ENCODE measurements around the gene ANP32D. TPM values are rescaled to one million over a fixed set of nuclear protein-coding genes. Genes with fewer than 3 reads are reported as not detected.
"Not testable (repeated sequence)": the region's sequence is repeated elsewhere in the genome, so short reads cannot be mapped to it uniquely, and the experiment has no call there.

ANP32D gene
- polyA plus RNA-seq (2013, experiment 1 of 2), result not detected
- not detected for polyA plus RNA-seq (2013, experiment 2 of 2)

- Histone ChIP-seq H3K18ac (ENCODE audit: low read depth in 1 of 2, low read length in 2 of 2) (no peak within 1 kb of the TSS), H3K36me3 (ENCODE audit: control insufficient read depth in 1 of 2, insufficient read depth in 2 of 2, low read depth in 1 of 2, low read length in 2 of 2) (no peaks in the 10 kb centered on the region), H2BK5ac (ENCODE audit: low read depth, low read length, poor library complexity, severe bottlenecking) (no peak within 1 kb of the TSS), H2BK120ac (ENCODE audit: low read depth, low read length) (no peak within 1 kb of the TSS), H3K27me3 (ENCODE audit: control insufficient read depth in 1 of 2, insufficient read depth in 1 of 2, low read length in 2 of 2) (no peaks in the 10 kb centered on the region), H3K79me1 (replicated peaks; ENCODE audit: low read length, poor library complexity, severe bottlenecking) (no peaks in the 10 kb centered on the region), H3K9ac (ENCODE audit: low read length) (no peak within 1 kb of the TSS), H2BK15ac (ENCODE audit: low read depth, poor library complexity, severe bottlenecking) (no peak within 1 kb of the TSS), H3K4me1 (ENCODE audit: control insufficient read depth, insufficient read depth, low read depth, low read length) (no peaks in the 10 kb centered on the region), H3K4ac (ENCODE audit: low read depth in 1 of 2, low read length in 2 of 2) (no peak within 1 kb of the TSS), H3K14ac (ENCODE audit: low read length in 2 of 2) (no peak within 1 kb of the TSS), H3K4me3 (ENCODE audit: insufficient read depth in 1 of 2, low read depth in 1 of 2, low read length in 2 of 2) (no peak within 1 kb of the TSS), H2AFZ (ENCODE audit: low read depth, low read length) (no peak within 1 kb of the TSS), H2BK12ac (ENCODE audit: low read length in 2 of 2) (no peak within 1 kb of the TSS), H3K27ac (ENCODE audit: low read length, poor library complexity, severe bottlenecking) (no peak within 1 kb of the TSS), H3K23ac (ENCODE audit: low read length in 2 of 2) (no peak within 1 kb of the TSS), H3K4me2 (ENCODE audit: low read length, poor library complexity, severe bottlenecking) (no peak within 1 kb of the TSS), H4K8ac (ENCODE audit: low read length) (no peak within 1 kb of the TSS), H2AK5ac (ENCODE audit: low read length, severe bottlenecking) (no peak within 1 kb of the TSS), H4K91ac (ENCODE audit: low read length) (no peak within 1 kb of the TSS), H3K9me3 (ENCODE audit: control insufficient read depth, low read length) (peaks cover 27% of the 10 kb centered on the region)
- 81% methylated on average over 7 of the region's 7 CpGs for WGBS
- no peak for DNase-seq
These were observed at the start of gene ANP32D for GRCh38 chr12:48472259-48472658. Gene ANP32D, plus strand, starts transcription at chr12:48472559. Its CDS starts 106 bp downstream, at chr12:48472665.

GRCh38 chr12:48423171-48423570, 49.2 kb upstream of the ANP32D start:
- Histone ChIP-seq H2BK15ac (ENCODE audit: low read depth, poor library complexity, severe bottlenecking) (no peak overlapping the region), H3K4ac (ENCODE audit: low read depth in 1 of 2, low read length in 2 of 2) (no peak overlapping the region)

GRCh38 chr12:48424644-48425043, 47.7 kb upstream of the ANP32D start:
- WGBS, result no CpG with 5 or more reads among the region's 1 CpG
- H4K8ac ChIP-seq (ENCODE audit: low read length), result no peak overlapping the region

More at GRCh38 chr12:48423171-48423570, 49.2 kb upstream of the ANP32D start:
- Histone ChIP-seq H2AFZ (ENCODE audit: low read depth, low read length) (no peak overlapping the region), H2AK5ac (ENCODE audit: low read length, severe bottlenecking) (no peak overlapping the region), H2BK120ac (ENCODE audit: low read depth, low read length) (no peak overlapping the region), H4K8ac (ENCODE audit: low read length) (no peak overlapping the region), H3K36me3 (ENCODE audit: control insufficient read depth in 1 of 2, insufficient read depth in 2 of 2, low read depth in 1 of 2, low read length in 2 of 2) (no peaks in the 10 kb centered on the region), H3K9me3 (ENCODE audit: control insufficient read depth, low read length) (no peaks in the 10 kb centered on the region), H4K91ac (ENCODE audit: low read length) (no peak overlapping the region), H3K23ac (ENCODE audit: low read length in 2 of 2) (no peak overlapping the region), H3K27ac (ENCODE audit: low read length, poor library complexity, severe bottlenecking) (no peak overlapping the region), H3K79me1 (replicated peaks; ENCODE audit: low read length, poor library complexity, severe bottlenecking) (no peaks in the 10 kb centered on the region), H3K4me2 (ENCODE audit: low read length, poor library complexity, severe bottlenecking) (no peak overlapping the region), H3K27me3 (ENCODE audit: control insufficient read depth in 1 of 2, insufficient read depth in 1 of 2, low read length in 2 of 2) (peaks cover 0 to under 1% of the 10 kb centered on the region in 2 experiments), H2BK12ac (ENCODE audit: low read length in 2 of 2) (no peak overlapping the region), H3K14ac (ENCODE audit: low read length in 2 of 2) (no peak overlapping the region), H3K4me1 (ENCODE audit: control insufficient read depth, insufficient read depth, low read depth, low read length) (no peaks in the 10 kb centered on the region), H3K18ac (ENCODE audit: low read depth in 1 of 2, low read length in 2 of 2) (no peak overlapping the region), H2BK5ac (ENCODE audit: low read depth, low read length, poor library complexity, severe bottlenecking) (no peak overlapping the region), H3K4me3 (ENCODE audit: insufficient read depth in 1 of 2, low read depth in 1 of 2, low read length in 2 of 2) (no peak overlapping the region), H3K9ac (ENCODE audit: low read length) (no peak overlapping the region)
- DNase-seq, result no peak
- whole genome bisulfite sequencing, result no CpG with 5 or more reads among the region's 3 CpGs

GRCh38 chr12:48434016-48434415, 38.3 kb upstream of the ANP32D start:
- not testable (repeated sequence) for H3K36me3 ChIP-seq (ENCODE audit: control insufficient read depth in 1 of 2, insufficient read depth in 2 of 2, low read depth in 1 of 2, low read length in 2 of 2); H3K14ac ChIP-seq (ENCODE audit: low read length in 2 of 2); H3K27ac ChIP-seq (ENCODE audit: low read length, poor library complexity, severe bottlenecking); H2BK5ac ChIP-seq (ENCODE audit: low read depth, low read length, poor library complexity, severe bottlenecking); H3K4ac ChIP-seq (ENCODE audit: low read depth in 1 of 2, low read length in 2 of 2); H3K4me2 ChIP-seq (ENCODE audit: low read length, poor library complexity, severe bottlenecking); H3K79me1 ChIP-seq (replicated peaks; ENCODE audit: low read length, poor library complexity, severe bottlenecking); H3K4me3 ChIP-seq (ENCODE audit: insufficient read depth in 1 of 2, low read depth in 1 of 2, low read length in 2 of 2); H2BK15ac ChIP-seq (ENCODE audit: low read depth, poor library complexity, severe bottlenecking); H2BK12ac ChIP-seq (ENCODE audit: low read length in 2 of 2); H2AFZ ChIP-seq (ENCODE audit: low read depth, low read length); H3K4me1 ChIP-seq (ENCODE audit: control insufficient read depth, insufficient read depth, low read depth, low read length); DNase-seq; H3K23ac ChIP-seq (ENCODE audit: low read length in 2 of 2); H4K91ac ChIP-seq (ENCODE audit: low read length); H4K8ac ChIP-seq (ENCODE audit: low read length); H3K27me3 ChIP-seq (ENCODE audit: control insufficient read depth in 1 of 2, insufficient read depth in 1 of 2, low read length in 2 of 2); H3K9me3 ChIP-seq (ENCODE audit: control insufficient read depth, low read length); H2BK120ac ChIP-seq (ENCODE audit: low read depth, low read length); H2AK5ac ChIP-seq (ENCODE audit: low read length, severe bottlenecking); H3K9ac ChIP-seq (ENCODE audit: low read length); H3K18ac ChIP-seq (ENCODE audit: low read depth in 1 of 2, low read length in 2 of 2)
- 84% methylated on average over 10 of the region's 10 CpGs for WGBS

More at GRCh38 chr12:48424644-48425043, 47.7 kb upstream of the ANP32D start:
- H2BK12ac ChIP-seq (ENCODE audit: low read length in 2 of 2), result no peak overlapping the region
- no peaks in the 10 kb centered on the region for H3K79me1 ChIP-seq (replicated peaks; ENCODE audit: low read length, poor library complexity, severe bottlenecking)
- H2AFZ ChIP-seq (ENCODE audit: low read depth, low read length), result no peak overlapping the region
- H3K27ac ChIP-seq (ENCODE audit: low read length, poor library complexity, severe bottlenecking), result no peak overlapping the region
- H3K18ac ChIP-seq (ENCODE audit: low read depth in 1 of 2, low read length in 2 of 2), result no peak overlapping the region
- no peak overlapping the region for H3K4me2 ChIP-seq (ENCODE audit: low read length, poor library complexity, severe bottlenecking)
- H3K4me3 ChIP-seq (ENCODE audit: insufficient read depth in 1 of 2, low read depth in 1 of 2, low read length in 2 of 2), result no peak overlapping the region
- no peak overlapping the region for H2BK120ac ChIP-seq (ENCODE audit: low read depth, low read length)
- H3K36me3 ChIP-seq (ENCODE audit: control insufficient read depth in 1 of 2, insufficient read depth in 2 of 2, low read depth in 1 of 2, low read length in 2 of 2), result no peaks in the 10 kb centered on the region
- H3K14ac ChIP-seq (ENCODE audit: low read length in 2 of 2), result no peak overlapping the region
- no peak overlapping the region for H2BK15ac ChIP-seq (ENCODE audit: low read depth, poor library complexity, severe bottlenecking)
- no peaks in the 10 kb centered on the region for H3K4me1 ChIP-seq (ENCODE audit: control insufficient read depth, insufficient read depth, low read depth, low read length)
- no peak overlapping the region for H4K91ac ChIP-seq (ENCODE audit: low read length)
- no peak overlapping the region for H3K23ac ChIP-seq (ENCODE audit: low read length in 2 of 2)
- no peak overlapping the region for H2BK5ac ChIP-seq (ENCODE audit: low read depth, low read length, poor library complexity, severe bottlenecking)
- no peak overlapping the region for H3K9ac ChIP-seq (ENCODE audit: low read length)
- no peaks in the 10 kb centered on the region for H3K9me3 ChIP-seq (ENCODE audit: control insufficient read depth, low read length)
- DNase-seq, result no peak
- no peaks in the 10 kb centered on the region for H3K27me3 ChIP-seq (ENCODE audit: control insufficient read depth in 1 of 2, insufficient read depth in 1 of 2, low read length in 2 of 2)
- no peak overlapping the region for H2AK5ac ChIP-seq (ENCODE audit: low read length, severe bottlenecking)
- no peak overlapping the region for H3K4ac ChIP-seq (ENCODE audit: low read depth in 1 of 2, low read length in 2 of 2)
